PC-9 (cell line): ENCODE data around the gene KIDINS220. TPM values are rescaled to one million over a fixed set of nuclear protein-coding genes. Genes with fewer than 3 reads are reported as not detected.
"Not testable (repeated sequence)": the region's sequence is repeated elsewhere in the genome, so short reads cannot be mapped to it uniquely, and the experiment has no call there.

Source experiments
- BruUV-seq: library from RNA; stranded (reverse); fragments of 400-500 nt; replicated peaks from 2 replicates; lab custom pipeline; 2021; lab: Mats Ljungman, UMichigan
- CTCF ChIA-PET: fragments of 300-600 bp; sonication (Branson Sonifier 250); formaldehyde crosslinking; loops from one replicate; lab custom pipeline; 2022; ENCODE audit warnings: antibody characterized with exemption; lab: Charles Lee
- POLR2A ChIA-PET: fragments of 300-600 bp; sonication (Branson Sonifier 250); formaldehyde crosslinking; loops from one replicate; lab custom pipeline; 2022; ENCODE audit warnings: antibody characterized with exemption; ENCODE audit not compliant: unreplicated experiment; lab: Charles Lee
- DNase-seq, 2 experiments: peaks; one replicate each; pipeline versions ENCODE4 v3.0.0 to v3.0.0-alpha.2; 2015 to 2022; ENCODE audit warnings: mixed read lengths in 1 of 2
- H2AFZ ChIP-seq: fragments of 200-600 bp; sonication (generic); 2 replicates; pipeline ENCODE4 v1.8.1; 2017; ENCODE audit warnings: antibody characterized with exemption
- H3F3A ChIP-seq: fragments of 200-600 bp; sonication (generic); 2 replicates; pipeline ENCODE4 v1.8.1; 2017; ENCODE audit warnings: antibody characterized with exemption, mild to moderate bottlenecking, low read depth; ENCODE audit not compliant: insufficient read depth
- H3K27ac ChIP-seq: fragments of 200-600 bp; sonication (generic); 2 replicates; pipeline ENCODE4 v1.6.1; 2016; ENCODE audit warnings: mixed run types
- H3K27me3 ChIP-seq: fragments of 200-600 bp; sonication (generic); 2 replicates; pipeline ENCODE4 v1.6.1; 2016; ENCODE audit warnings: low read depth, mixed run types; ENCODE audit not compliant: insufficient read depth
- H3K36me3 ChIP-seq: fragments of 200-600 bp; sonication (generic); 2 replicates; pipeline ENCODE4 v1.6.1; 2016; ENCODE audit warnings: low read depth, mixed run types
- H3K4me1 ChIP-seq: fragments of 200-600 bp; sonication (generic); replicated peaks from 2 replicates; pipeline ENCODE4 v1.6.1; 2016; ENCODE audit warnings: mixed run types; ENCODE audit not compliant: insufficient read depth
- H3K4me2 ChIP-seq: fragments of 200-600 bp; sonication (generic); 2 replicates; pipeline ENCODE4 v1.6.1; 2017; ENCODE audit warnings: mixed run types
- H3K4me3 ChIP-seq: fragments of 200-600 bp; sonication (generic); 2 replicates; pipeline ENCODE4 v1.6.1; 2016; ENCODE audit warnings: mixed run types
- H3K79me2 ChIP-seq: fragments of 200-600 bp; sonication (generic); 2 replicates; pipeline ENCODE4 v1.6.1; 2017; ENCODE audit warnings: low read depth, mixed run types
- H3K9me2 ChIP-seq: fragments of 200-600 bp; sonication (generic); 2 replicates; pipeline ENCODE4 v1.8.1; 2017; ENCODE audit warnings: mild to moderate bottlenecking; ENCODE audit not compliant: insufficient read depth
- H3K9me3 ChIP-seq: fragments of 200-600 bp; sonication (generic); 2 replicates; pipeline ENCODE4 v1.8.1; 2016; ENCODE audit warnings: low read depth; ENCODE audit not compliant: insufficient read depth
- H4K20me1 ChIP-seq: fragments of 200-600 bp; sonication (generic); 2 replicates; pipeline ENCODE4 v1.8.1; 2017; ENCODE audit not compliant: insufficient read depth
- EZH2 ChIP-seq: fragments of 200-600 bp; sonication (generic); IDR thresholded peaks from 2 replicates; pipeline ENCODE4 v1.8.0; 2017; ENCODE audit warnings: antibody characterized with exemption, low read depth
- intact Hi-C: fragments of 100-400 bp; cut with micrococcal nuclease; formaldehyde crosslinking; loops from one replicate; pipeline ENCODE4 v1.10.0; 2022; ENCODE audit not compliant: unreplicated experiment
- total RNA-seq: library from RNA; stranded (reverse); gene quantifications from 2 replicates; pipeline ENCODE4 v1.2.3, GENCODE V29; 2021
- TF ChIP-seq, protein P1 (sequence below): fragments of 200-600 bp; sonication (generic); conservative IDR thresholded peaks from 2 replicates; pipeline ENCODE4 v1.6.1; 2017; ENCODE audit warnings: mixed run types, antibody characterized with exemption, mild to moderate bottlenecking, moderate library complexity

Gene KIDINS220
- total RNA-seq, 1 experiment from 2014 or later, result 13.9 TPM

DNA sequence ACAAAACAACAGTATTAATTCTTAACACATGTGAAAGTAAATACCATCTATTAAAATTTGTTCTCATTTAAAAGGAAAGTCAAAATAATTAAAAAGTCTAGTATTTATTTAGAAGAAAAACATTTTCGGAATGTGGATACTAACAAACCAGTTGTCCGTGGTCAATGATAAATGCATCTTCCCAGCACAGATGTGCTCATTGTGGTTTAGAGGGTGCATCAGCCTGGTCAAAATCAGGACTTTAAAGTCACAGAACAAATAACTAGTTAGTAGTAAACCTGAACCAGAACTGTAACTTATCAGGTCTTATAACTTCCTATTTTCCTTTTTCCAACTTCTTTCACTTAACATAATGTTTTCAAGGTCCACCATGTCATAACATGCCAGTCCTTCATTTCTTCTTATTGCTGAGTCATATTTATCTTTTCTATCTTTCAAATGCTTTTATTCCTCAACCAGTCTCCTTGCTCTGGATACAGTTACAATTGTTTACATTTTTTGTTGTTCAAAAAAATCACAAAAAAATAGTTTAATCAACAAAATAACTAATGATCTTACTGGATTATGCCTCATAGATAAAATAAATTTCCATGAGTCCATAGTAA, 99.7 kb downstream of the KIDINS220 start:
- H2AFZ ChIP-seq, result no peak overlapping the region
- no peaks in the 10 kb centered on the region for H3K79me2 ChIP-seq
- H3K27me3 ChIP-seq, result no peaks in the 10 kb centered on the region
- H3K9me2 ChIP-seq, result no peaks in the 10 kb centered on the region
- no peaks in the 10 kb centered on the region for H4K20me1 ChIP-seq
- no peak overlapping the region for H3K4me2 ChIP-seq
- H3K4me3 ChIP-seq, result no peak overlapping the region
- H3K4me1 ChIP-seq, result no peaks in the 10 kb centered on the region
- TF ChIP-seq, protein P1, sequence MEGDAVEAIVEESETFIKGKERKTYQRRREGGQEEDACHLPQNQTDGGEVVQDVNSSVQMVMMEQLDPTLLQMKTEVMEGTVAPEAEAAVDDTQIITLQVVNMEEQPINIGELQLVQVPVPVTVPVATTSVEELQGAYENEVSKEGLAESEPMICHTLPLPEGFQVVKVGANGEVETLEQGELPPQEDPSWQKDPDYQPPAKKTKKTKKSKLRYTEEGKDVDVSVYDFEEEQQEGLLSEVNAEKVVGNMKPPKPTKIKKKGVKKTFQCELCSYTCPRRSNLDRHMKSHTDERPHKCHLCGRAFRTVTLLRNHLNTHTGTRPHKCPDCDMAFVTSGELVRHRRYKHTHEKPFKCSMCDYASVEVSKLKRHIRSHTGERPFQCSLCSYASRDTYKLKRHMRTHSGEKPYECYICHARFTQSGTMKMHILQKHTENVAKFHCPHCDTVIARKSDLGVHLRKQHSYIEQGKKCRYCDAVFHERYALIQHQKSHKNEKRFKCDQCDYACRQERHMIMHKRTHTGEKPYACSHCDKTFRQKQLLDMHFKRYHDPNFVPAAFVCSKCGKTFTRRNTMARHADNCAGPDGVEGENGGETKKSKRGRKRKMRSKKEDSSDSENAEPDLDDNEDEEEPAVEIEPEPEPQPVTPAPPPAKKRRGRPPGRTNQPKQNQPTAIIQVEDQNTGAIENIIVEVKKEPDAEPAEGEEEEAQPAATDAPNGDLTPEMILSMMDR, result no peak
- TF ChIP-seq EZH2, result no peak
- no peak overlapping the region for H3K27ac ChIP-seq
- peaks cover 7% of the 10 kb centered on the region; the same call in 1 of the 2 replicates for H3K36me3 ChIP-seq
- ChIA-PET POLR2A (no interaction called here), CTCF (no interaction called here)
- no peak for DNase-seq
- H3K9me3 ChIP-seq, result no peaks in the 10 kb centered on the region
- intact Hi-C loops, result no loop called here
- no TSS peak for BruUV-seq
- no peaks in the 10 kb centered on the region for H3F3A ChIP-seq

DNA sequence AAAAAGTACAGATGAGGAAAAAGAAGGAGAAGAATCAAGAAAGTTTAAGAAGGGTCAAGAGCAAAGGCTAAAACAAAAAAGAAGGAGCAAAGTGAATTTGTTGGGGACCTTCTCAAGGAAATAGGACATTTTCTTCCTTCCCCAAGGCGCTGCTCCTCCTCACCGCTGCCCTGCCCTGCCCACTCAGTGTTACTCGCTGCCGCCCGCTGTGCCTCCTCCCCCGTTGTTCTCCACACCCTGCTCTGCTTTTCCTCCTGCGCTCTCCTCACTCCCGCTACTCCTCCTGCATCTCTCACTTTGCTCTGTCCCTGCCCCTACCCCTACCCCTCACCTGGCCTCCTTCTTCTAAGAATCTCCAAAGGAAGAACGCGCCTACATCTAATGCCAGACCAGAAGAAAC, 104.8 kb downstream of the KIDINS220 start:
- CTCF ChIA-PET, result no interaction called here
- no peak for DNase-seq
- Histone ChIP-seq H2AFZ (no peak overlapping the region), H3K4me3 (no peak overlapping the region), H3K27me3 (no peaks in the 10 kb centered on the region), H3K9me2 (no peaks in the 10 kb centered on the region), H3K9me3 (no peaks in the 10 kb centered on the region), H3K4me1 (no peaks in the 10 kb centered on the region), H3K4me2 (no peak overlapping the region), H3F3A (no peaks in the 10 kb centered on the region), H3K36me3 (peaks cover 10% of the 10 kb centered on the region; the same call in 1 of the 2 replicates), H3K79me2 (no peaks in the 10 kb centered on the region), H3K27ac (no peak overlapping the region), H4K20me1 (no peaks in the 10 kb centered on the region)
- TF ChIP-seq EZH2, result no peak
- TF ChIP-seq, protein P1, result no peak
- intact Hi-C loops, result no loop called here
- POLR2A ChIA-PET, result no interaction called here
- BruUV-seq, result no TSS peak

DNA sequence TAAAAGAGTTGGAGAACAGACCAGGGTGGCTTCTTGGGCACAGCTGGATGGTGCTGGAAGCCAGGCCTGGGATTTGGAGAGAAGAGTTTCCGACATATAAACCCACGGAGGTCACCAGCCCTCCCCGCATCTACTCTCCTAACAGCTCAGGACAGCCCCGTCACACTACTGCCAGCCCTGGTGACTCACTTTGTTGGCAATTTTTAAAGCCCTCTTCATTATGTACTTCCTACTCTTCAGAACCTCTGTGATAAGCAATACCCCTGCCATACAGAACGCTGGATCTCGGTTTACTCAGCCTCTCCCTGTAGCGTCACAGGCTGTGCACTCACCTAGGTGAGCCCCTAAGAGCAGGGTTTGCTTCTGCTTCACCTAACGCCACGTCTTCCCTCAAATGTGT, 107.5 kb downstream of the KIDINS220 start:
- no peak for DNase-seq
- Histone ChIP-seq H3K4me1 (no peaks in the 10 kb centered on the region), H3K4me2 (no peak overlapping the region), H4K20me1 (no peaks in the 10 kb centered on the region), H3K9me3 (no peaks in the 10 kb centered on the region), H3K27me3 (no peaks in the 10 kb centered on the region), H3K27ac (no peak overlapping the region), H3K9me2 (no peaks in the 10 kb centered on the region), H3K79me2 (no peaks in the 10 kb centered on the region), H2AFZ (no peak overlapping the region), H3K36me3 (peaks cover 10% of the 10 kb centered on the region; the same call in 1 of the 2 replicates), H3K4me3 (no peak overlapping the region), H3F3A (no peaks in the 10 kb centered on the region)
- POLR2A ChIA-PET, result no interaction called here
- TF ChIP-seq EZH2, result no peak
- TF ChIP-seq, protein P1, result no peak
- no TSS peak for BruUV-seq
- intact Hi-C loops, result no loop called here
- CTCF ChIA-PET, result no interaction called here

DNA sequence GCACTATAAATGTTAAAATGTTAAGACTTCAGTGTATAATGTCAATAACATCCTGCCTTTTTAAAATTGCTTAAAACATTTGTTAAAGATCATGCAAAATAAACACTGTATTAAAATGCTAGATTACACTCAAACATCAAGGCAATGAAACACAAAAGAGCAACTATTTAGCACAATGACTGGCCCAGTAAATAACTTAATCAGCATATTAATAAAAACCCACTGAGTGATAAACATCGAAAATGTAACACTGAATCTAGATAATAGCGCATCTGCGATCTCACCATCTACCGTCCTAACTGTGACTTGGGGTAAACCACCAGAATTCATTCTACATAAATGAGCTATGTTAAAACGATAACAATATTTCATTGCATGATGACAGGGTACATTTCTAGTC, 108.3 kb downstream of the KIDINS220 start:
- POLR2A ChIA-PET, H3F3A ChIP-seq: not testable (repeated sequence)

More for the DNA sequence above, 108.3 kb downstream of the KIDINS220 start:
- CTCF ChIA-PET, H3K4me1 ChIP-seq, H3K79me2 ChIP-seq, H3K27me3 ChIP-seq, BruUV-seq, H4K20me1 ChIP-seq, intact Hi-C loops, H3K9me3 ChIP-seq, H3K4me2 ChIP-seq, H3K9me2 ChIP-seq, DNase-seq, H3K27ac ChIP-seq, H2AFZ ChIP-seq, H3K4me3 ChIP-seq: not testable (repeated sequence)
- peaks cover 10% of the 10 kb centered on the region; the same call in 1 of the 2 replicates for H3K36me3 ChIP-seq
